ENCODE data around the gene TBATA. TPM values are rescaled to one million over a fixed set of nuclear protein-coding genes. Genes with fewer than 3 reads are reported as not detected.

The TBATA gene
- polyA plus RNA-seq, 3 donors, result not detected

DNA sequence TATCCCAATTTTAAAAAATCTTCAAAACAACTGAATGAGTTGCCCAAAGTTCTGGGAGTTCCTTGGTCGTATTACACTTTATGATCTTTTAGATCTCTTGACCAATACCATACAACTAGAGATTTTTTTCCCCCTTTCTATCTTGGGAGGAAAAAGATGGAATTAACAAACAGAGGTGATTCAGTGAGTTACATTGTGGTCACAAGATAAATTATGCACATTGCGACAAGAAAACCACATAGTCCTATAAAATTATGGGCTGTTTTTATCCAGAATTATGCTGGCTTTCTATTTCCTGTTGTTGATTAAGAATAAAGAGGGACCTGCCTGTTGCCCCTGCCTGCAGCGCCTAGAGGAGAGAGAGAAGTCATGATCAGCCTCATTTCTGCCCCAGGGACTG lies 22.4 kb upstream of the TBATA start:
- Histone ChIP-seq H3K4me1 (ENCODE audit: control insufficient read depth in 1 of 2, insufficient read depth in 2 of 2, low read length in 2 of 2) (no peaks in the 10 kb centered on the region), H3K79me2 (ENCODE audit: insufficient read depth, low read length) (no peaks in the 10 kb centered on the region), H3K27ac (ENCODE audit: low read depth in 1 of 2, low read length in 2 of 2) (no peak overlapping the region), H3K9ac (ENCODE audit: insufficient read depth, low read length, poor library complexity, severe bottlenecking) (no peak overlapping the region), H3K4me2 (replicated peaks; ENCODE audit: extremely low read depth, low read length, poor library complexity, severe bottlenecking) (no peak overlapping the region), H3K4me3 (replicated peaks in 1 of 3; ENCODE audit: low read depth in 2 of 3, low read length in 3 of 3) (no peak overlapping the region), H3K36me3 (replicated peaks in 1 of 2; ENCODE audit: control insufficient read depth in 1 of 2, insufficient read depth in 2 of 2, low read length in 2 of 2) (no peaks in the 10 kb centered on the region), H3K9me3 (replicated peaks in 1 of 2; ENCODE audit: control insufficient read depth in 1 of 2, insufficient read depth in 1 of 2, low read length in 2 of 2) (no peaks in the 10 kb centered on the region), H3K27me3 (ENCODE audit: control insufficient read depth in 2 of 2, insufficient read depth in 2 of 2, low read length in 2 of 2) (no peaks in the 10 kb centered on the region), H4K20me1 (ENCODE audit: insufficient read depth, low read length) (no peaks in the 10 kb centered on the region), H2AFZ (ENCODE audit: insufficient read depth, low read depth, low read length, poor library complexity, severe bottlenecking) (no peak overlapping the region)
- H3K9me3 Mint-ChIP-seq, result no peaks in the 10 kb centered on the region
- no CpG with 5 or more reads among the region's 3 CpGs for WGBS (ENCODE audit: insufficient coverage)
- no peaks in the 10 kb centered on the region for H3K4me1 Mint-ChIP-seq
- DNase-seq, result no peak
- H3K4me3 Mint-ChIP-seq, result no peak overlapping the region
- TF ChIP-seq, protein P1, sequence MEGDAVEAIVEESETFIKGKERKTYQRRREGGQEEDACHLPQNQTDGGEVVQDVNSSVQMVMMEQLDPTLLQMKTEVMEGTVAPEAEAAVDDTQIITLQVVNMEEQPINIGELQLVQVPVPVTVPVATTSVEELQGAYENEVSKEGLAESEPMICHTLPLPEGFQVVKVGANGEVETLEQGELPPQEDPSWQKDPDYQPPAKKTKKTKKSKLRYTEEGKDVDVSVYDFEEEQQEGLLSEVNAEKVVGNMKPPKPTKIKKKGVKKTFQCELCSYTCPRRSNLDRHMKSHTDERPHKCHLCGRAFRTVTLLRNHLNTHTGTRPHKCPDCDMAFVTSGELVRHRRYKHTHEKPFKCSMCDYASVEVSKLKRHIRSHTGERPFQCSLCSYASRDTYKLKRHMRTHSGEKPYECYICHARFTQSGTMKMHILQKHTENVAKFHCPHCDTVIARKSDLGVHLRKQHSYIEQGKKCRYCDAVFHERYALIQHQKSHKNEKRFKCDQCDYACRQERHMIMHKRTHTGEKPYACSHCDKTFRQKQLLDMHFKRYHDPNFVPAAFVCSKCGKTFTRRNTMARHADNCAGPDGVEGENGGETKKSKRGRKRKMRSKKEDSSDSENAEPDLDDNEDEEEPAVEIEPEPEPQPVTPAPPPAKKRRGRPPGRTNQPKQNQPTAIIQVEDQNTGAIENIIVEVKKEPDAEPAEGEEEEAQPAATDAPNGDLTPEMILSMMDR (IDR thresholded peaks at IDR 0.05), result no peak
- intact Hi-C loops (cut with micrococcal nuclease), result no loop called here
- H3K27me3 Mint-ChIP-seq (ENCODE audit: low read depth in 3 of 3), result peaks cover 2 to 7% (median 4%) of the 10 kb centered on the region in 3 donors
- H3K36me3 Mint-ChIP-seq, result no peaks in the 10 kb centered on the region
- H3K27ac Mint-ChIP-seq, result no peak overlapping the region

DNA sequence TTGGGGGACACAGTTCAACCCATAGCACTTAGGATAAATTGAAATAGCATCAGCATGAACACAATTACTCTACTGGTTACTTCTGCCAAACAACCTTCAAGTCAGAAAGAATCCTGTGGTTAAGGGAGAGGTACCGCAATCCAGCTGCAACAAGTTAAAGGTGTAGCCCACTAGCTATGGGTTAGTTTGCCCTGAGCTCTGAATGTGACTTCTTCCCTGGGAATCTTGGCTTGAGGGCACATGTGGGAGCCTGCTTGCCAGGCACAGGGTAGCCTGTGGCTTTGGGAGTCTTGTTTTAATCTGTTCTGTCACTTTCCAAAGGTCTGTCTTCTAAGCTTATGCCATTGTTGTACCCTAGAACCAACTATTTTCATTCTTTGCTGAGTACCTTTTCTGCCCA lies 21.7 kb upstream of the TBATA start:
- peaks cover 4 to 11% (median 4%) of the 10 kb centered on the region in 3 donors for H3K27me3 Mint-ChIP-seq (ENCODE audit: low read depth in 3 of 3)
- no peaks in the 10 kb centered on the region for H4K20me1 ChIP-seq (ENCODE audit: insufficient read depth, low read length)
- no peak overlapping the region for H3K4me2 ChIP-seq (replicated peaks; ENCODE audit: extremely low read depth, low read length, poor library complexity, severe bottlenecking)
- no peaks in the 10 kb centered on the region for H3K4me1 ChIP-seq (ENCODE audit: control insufficient read depth in 1 of 2, insufficient read depth in 2 of 2, low read length in 2 of 2)
- no peak overlapping the region for H3K4me3 Mint-ChIP-seq
- H3K9ac ChIP-seq (ENCODE audit: insufficient read depth, low read length, poor library complexity, severe bottlenecking), result no peak overlapping the region
- no peaks in the 10 kb centered on the region for H3K36me3 Mint-ChIP-seq
- H3K4me3 ChIP-seq (replicated peaks in 1 of 3; ENCODE audit: low read depth in 2 of 3, low read length in 3 of 3), result no peak overlapping the region
- intact Hi-C loops (cut with micrococcal nuclease), result no loop called here
- H3K4me1 Mint-ChIP-seq, result no peaks in the 10 kb centered on the region
- TF ChIP-seq, protein P1 (IDR thresholded peaks at IDR 0.05), result no peak
- H3K27me3 ChIP-seq (ENCODE audit: control insufficient read depth in 2 of 2, insufficient read depth in 2 of 2, low read length in 2 of 2), result no peaks in the 10 kb centered on the region
- no peaks in the 10 kb centered on the region for H3K9me3 Mint-ChIP-seq
- H2AFZ ChIP-seq (ENCODE audit: insufficient read depth, low read depth, low read length, poor library complexity, severe bottlenecking), result no peak overlapping the region
- H3K27ac Mint-ChIP-seq, result no peak overlapping the region
- H3K9me3 ChIP-seq (replicated peaks in 1 of 2; ENCODE audit: control insufficient read depth in 1 of 2, insufficient read depth in 1 of 2, low read length in 2 of 2), result no peaks in the 10 kb centered on the region
- 100% methylated on average over 1 of the region's 1 CpG for WGBS (ENCODE audit: insufficient coverage)
- H3K79me2 ChIP-seq (ENCODE audit: insufficient read depth, low read length), result no peaks in the 10 kb centered on the region
- no peak overlapping the region for H3K27ac ChIP-seq (ENCODE audit: low read depth in 1 of 2, low read length in 2 of 2)
- no peak for DNase-seq
- H3K36me3 ChIP-seq (replicated peaks in 1 of 2; ENCODE audit: control insufficient read depth in 1 of 2, insufficient read depth in 2 of 2, low read length in 2 of 2), result no peaks in the 10 kb centered on the region
